ENCODE data around the gene DCDC2.

The DCDC2 gene

GRCh38 chr6:24193364-24193763 lies 164.5 kb downstream of the DCDC2 start:
- TF ChIP-seq CTCF (IDR thresholded peaks at IDR 0.05) = no peak

GRCh38 chr6:24191346-24191745 lies 166.5 kb downstream of the DCDC2 start:
- TF ChIP-seq CTCF (IDR thresholded peaks at IDR 0.05) = no peak

- TF ChIP-seq CTCF (IDR thresholded peaks at IDR 0.05) = no peak
Observed at GRCh38 chr6:24188578-24189080, 169.2 kb downstream of the DCDC2 start.

GRCh38 chr6:24187965-24188577 lies 169.8 kb downstream of the DCDC2 start:
- TF ChIP-seq CTCF (IDR thresholded peaks at IDR 0.05) = no peak

- no peak for TF ChIP-seq CTCF (IDR thresholded peaks at IDR 0.05)
Observed at GRCh38 chr6:24186349-24186748, 171.5 kb downstream of the DCDC2 start.

GRCh38 chr6:24183584-24183983 lies 174.3 kb downstream of the DCDC2 start:
- no peak for TF ChIP-seq CTCF (IDR thresholded peaks at IDR 0.05)

GRCh38 chr6:24157886-24158285 lies 200.0 kb downstream of the DCDC2 start:
- no peak for TF ChIP-seq CTCF (IDR thresholded peaks at IDR 0.05)

GRCh38 chr6:24154121-24154520 lies 203.7 kb downstream of the DCDC2 start:
- TF ChIP-seq CTCF (IDR thresholded peaks at IDR 0.05) = no peak

Measured in LNCAP (cell line).